ENCODE results near the gene HLA-DRA. TPM values are rescaled to one million over a fixed set of nuclear protein-coding genes. Genes with fewer than 3 reads are reported as not detected.

The HLA-DRA gene
- not detected in 5 replicates for total RNA-seq (2022; extraction: Qiagen RNA extraction; ENCODE audit: low read depth)

GRCh38 chr6:32439602-32440214, at the start of gene HLA-DRA:
Gene HLA-DRA, plus strand, starts transcription at chr6:32439887. Its CDS starts 64 bp downstream, at chr6:32439951.

GRCh38 chr6:32406857-32407256, 32.8 kb upstream of the HLA-DRA start, which contains the start of gene BTNL2:
Gene BTNL2, minus strand, starts transcription at chr6:32407181. Its CDS starts 58 bp downstream, at chr6:32407123.

Other genes starting within 250 kb of the HLA-DRA start
- 13.2 to 19.5 TPM (median 17.7 TPM) in 5 replicates for gene PBX2, start 249.7 kb upstream of the HLA-DRA start, total RNA-seq (2022; extraction: Qiagen RNA extraction; ENCODE audit: low read depth)
- 0.16 to 0.88 TPM (median 0.40 TPM) in 5 replicates for gene GPSM3, start 247.2 kb upstream of the HLA-DRA start, total RNA-seq (2022; extraction: Qiagen RNA extraction; ENCODE audit: low read depth)
- 0.42 to 0.88 TPM (median 0.63 TPM) in 5 replicates for gene NOTCH4, start 215.8 kb upstream of the HLA-DRA start, total RNA-seq (2022; extraction: Qiagen RNA extraction; ENCODE audit: low read depth)
- gene TSBP1, start 68.0 kb upstream of the HLA-DRA start, total RNA-seq (2022; extraction: Qiagen RNA extraction; ENCODE audit: low read depth): not detected in 5 replicates
- gene BTNL2, start 32.7 kb upstream of the HLA-DRA start, total RNA-seq (2022; extraction: Qiagen RNA extraction; ENCODE audit: low read depth): not detected in 5 replicates
- gene HLA-DRB5, start 90.4 kb downstream of the HLA-DRA start, total RNA-seq (2022; extraction: Qiagen RNA extraction; ENCODE audit: low read depth): not detected in 5 replicates
- gene HLA-DRB1, start 150.0 kb downstream of the HLA-DRA start, total RNA-seq (2022; extraction: Qiagen RNA extraction; ENCODE audit: low read depth): not detected in 5 replicates
- not detected in 5 replicates for gene HLA-DQA1, start 197.5 kb downstream of the HLA-DRA start, total RNA-seq (2022; extraction: Qiagen RNA extraction; ENCODE audit: low read depth)
- not detected in 5 replicates for gene HLA-DQB1, start 226.8 kb downstream of the HLA-DRA start, total RNA-seq (2022; extraction: Qiagen RNA extraction; ENCODE audit: low read depth)